Stimulated activated CD4-positive, alpha-beta T cell treated with anti-CD3 and anti-CD28 coated beads, Interleukin-15, amount 100 ng/mL, for 24 hours (primary cell): Measurements from ENCODE around the gene ADAMTS17.
A peak's percentile ranks its signal among the peaks of the same experiment; 100 is the strongest.

ENCODE experiments used
- DNase-seq: peaks from one replicate; pipeline ENCODE4 v3.0.0-alpha.2; 2020

ADAMTS17 gene

GRCh38 chr15:100167884-100168375 is 173.8 kb downstream of the ADAMTS17 start:
- DNase-seq = no peak

- no peak for DNase-seq
Measured at GRCh38 chr15:100166313-100166712, 175.5 kb downstream of the ADAMTS17 start.

GRCh38 chr15:100163961-100164360 is 177.8 kb downstream of the ADAMTS17 start:
- no peak for DNase-seq

- no peak for DNase-seq
Measured at GRCh38 chr15:100160953-100161352, 180.8 kb downstream of the ADAMTS17 start.

GRCh38 chr15:100159436-100159835 is 182.3 kb downstream of the ADAMTS17 start:
- DNase-seq = no peak

DNA sequence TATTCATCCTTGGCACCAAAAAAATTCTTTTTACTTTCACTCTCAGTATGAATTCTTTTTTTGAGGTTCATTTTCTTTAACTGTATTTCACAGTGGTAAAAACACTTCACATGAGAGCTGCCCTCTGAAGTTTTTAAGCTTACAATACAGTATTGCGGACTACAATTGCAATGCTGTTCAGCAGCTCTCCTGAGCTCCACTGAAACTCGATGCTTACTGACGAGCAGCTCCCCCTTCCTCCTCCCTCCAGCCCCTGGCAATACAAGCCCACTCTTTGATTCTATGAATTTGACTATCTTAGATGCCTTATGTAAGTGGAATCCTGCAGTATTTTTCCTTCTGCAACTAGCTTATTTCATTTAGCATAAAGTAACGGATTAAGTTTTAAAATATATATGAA is 183.4 kb downstream of the ADAMTS17 start:
- DNase-seq = no peak

DNA sequence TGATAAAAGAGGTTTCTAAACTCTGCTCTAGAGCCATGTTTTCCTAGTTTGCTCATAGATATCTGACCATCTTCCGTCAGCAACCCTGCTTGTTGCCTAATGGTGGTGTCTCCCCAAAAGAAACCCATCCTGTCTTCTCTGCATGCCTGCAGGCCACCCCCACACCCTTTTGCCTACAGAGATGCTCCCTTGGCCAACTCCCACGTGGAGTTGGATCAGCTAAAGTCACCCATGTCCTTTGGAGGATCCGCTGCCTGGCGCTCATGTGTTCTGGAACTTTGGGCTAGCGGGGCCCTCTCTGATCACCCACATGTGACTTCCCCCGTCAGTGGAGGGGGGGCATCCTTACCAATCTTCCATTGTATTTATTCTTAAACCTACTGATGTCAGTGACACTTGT is 185.6 kb downstream of the ADAMTS17 start:
- no peak for DNase-seq

GRCh38 chr15:100154338-100154737 is 187.4 kb downstream of the ADAMTS17 start:
- DNase-seq = no peak

GRCh38 chr15:100152463-100152862 is 189.3 kb downstream of the ADAMTS17 start:
- no peak for DNase-seq

- DNase-seq = no peak
Measured at GRCh38 chr15:100150906-100151305, 190.9 kb downstream of the ADAMTS17 start.

GRCh38 chr15:100147828-100148227 is 193.9 kb downstream of the ADAMTS17 start:
- DNase-seq = no peak

DNA sequence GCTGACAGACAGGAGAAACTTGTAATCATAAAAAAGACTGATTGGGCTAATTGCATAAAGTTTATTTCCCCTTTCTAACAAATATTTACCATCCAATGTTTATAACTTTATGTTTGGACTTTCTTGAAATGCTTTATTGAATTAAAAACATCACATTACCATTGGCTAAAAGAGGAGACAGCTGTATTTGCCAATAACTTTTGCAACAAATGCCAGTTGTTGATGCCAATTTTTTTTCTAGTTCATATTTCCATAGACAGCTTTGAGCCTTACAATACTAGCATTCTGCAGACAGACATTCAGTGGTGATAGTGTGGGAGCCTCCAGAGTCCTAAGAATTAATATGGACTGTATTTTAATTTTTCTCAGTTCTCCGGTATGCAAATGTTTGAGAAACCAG is 198.4 kb downstream of the ADAMTS17 start:
- no peak for DNase-seq

- no peak for DNase-seq
Measured at GRCh38 chr15:100141311-100142001, 200.3 kb downstream of the ADAMTS17 start.

GRCh38 chr15:100140527-100141308 is 201.1 kb downstream of the ADAMTS17 start:
- DNase-seq = no peak

GRCh38 chr15:100134586-100134985 is 207.2 kb downstream of the ADAMTS17 start:
- DNase-seq = no peak

DNA sequence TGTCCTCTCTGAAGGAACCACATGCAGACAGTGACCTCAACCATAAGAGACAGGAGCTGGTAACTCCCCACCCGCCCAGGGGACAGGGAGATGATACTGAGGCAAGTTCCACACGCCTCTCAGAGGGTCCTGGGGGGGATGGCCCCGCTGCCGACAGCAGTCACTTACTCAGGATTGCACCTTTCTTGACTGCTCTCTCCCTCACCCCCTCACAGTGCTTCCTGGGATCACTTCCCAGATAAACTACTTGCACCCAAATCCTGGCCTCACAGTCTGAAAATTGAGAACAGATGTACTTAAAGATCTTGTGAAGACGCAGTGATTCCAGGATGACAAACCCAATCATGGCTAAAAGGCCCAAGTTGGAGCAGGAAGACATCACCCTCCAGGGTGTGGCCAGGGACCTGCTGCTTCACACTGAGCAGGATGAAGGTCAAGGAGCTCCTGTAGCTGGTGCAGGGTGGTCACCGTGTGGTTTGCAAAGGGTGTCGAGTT is 207.6 kb downstream of the ADAMTS17 start:
- DNase-seq = no peak

DNA sequence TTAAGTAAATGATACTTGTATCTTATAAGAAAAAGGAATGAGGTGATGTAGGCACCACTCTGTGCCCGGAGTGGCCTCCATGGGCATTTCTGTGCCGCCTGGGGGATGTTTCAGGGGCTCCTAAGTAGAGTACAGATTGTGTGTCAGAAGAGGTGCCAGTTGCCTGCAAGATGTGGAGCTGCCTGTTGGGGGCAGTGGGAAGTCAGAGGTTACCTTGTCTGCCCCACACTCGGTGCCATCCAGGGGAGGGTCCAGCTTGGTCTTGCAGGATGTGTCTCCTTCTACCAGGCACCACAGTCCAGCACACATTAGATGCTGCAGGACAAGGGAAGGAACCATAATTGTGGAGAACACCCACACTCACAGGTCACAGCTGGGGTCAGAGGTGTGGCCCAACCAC is 208.8 kb downstream of the ADAMTS17 start:
- DNase-seq = no peak

DNA sequence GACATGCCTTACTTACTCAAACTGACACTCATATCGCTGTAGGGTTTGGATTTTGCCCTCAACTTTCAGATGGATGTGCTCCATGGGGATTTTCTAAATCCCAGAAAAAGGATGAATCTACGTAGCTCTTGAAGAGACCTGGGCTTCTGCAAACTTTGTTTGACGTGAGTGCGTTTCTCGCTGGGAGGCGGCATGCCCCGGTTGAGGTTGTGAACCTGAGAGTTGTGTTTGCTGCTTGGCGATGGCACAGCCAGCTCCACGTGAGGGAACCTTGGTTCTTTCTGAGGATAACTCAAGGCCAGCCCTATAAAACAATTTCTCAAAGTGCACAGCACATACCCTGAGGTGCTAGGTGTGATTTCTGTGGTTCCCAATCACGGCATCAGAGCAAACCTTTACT is 209.5 kb downstream of the ADAMTS17 start:
- no peak for DNase-seq

- DNase-seq = peak; percentile 61
Measured at GRCh38 chr15:100131321-100132224, 210.2 kb downstream of the ADAMTS17 start.

DNA sequence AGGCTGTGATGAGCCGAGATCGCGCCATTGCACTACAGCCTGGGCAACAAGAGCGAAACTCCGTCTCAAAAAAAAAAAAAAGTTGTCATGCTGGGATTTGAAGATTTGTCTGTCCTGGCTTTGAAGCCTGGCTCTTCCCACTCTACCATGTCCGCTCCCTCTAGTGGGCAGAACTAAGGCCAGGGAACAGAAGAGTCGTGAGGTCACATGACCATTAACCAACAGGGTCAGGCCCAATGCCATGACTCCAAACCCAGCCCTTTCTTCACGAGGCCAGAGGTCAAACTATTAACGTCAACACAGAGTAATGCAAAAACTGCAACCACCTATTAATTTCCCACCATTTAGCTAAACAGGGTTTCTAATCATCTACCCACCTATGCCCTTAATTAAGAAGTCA is 212.1 kb downstream of the ADAMTS17 start:
- DNase-seq = no peak

DNA sequence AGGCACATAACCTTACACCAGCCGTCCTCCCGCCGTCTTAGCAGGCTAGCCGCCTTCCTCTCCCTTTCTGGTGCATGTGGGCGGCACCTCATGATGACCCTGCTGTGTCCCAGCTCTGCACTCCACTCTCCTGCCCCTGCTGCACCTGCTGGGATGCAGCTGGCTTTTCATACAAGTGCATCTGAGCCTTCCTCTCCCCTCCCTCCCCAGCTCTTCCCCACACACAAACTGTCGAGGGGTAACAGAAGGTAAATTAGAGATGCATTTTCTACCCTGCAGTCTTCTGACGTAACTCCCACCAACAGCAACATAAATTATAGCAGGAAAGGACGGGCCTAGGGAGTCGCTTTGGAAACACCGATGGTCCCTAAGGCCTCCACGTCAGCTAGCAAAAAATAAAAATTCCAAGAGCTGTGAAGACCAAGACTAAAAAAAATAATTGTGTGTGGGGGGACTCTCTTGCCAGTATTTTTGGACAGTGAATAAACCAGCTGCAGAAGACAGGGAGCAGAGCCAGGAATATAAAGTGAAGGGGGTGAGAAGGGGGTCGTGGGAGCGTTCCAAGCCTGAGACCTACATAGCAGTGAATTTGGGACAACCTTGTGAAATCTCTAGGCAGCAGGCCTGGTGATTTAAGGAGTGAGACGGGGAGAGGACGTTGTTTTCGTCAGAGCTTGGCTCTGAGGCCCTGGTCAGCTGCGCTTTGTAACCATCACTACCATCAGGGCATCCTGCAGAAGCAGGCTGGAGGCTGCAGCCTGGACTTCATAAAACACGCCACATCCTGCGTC is 216.2 kb downstream of the ADAMTS17 start:
- DNase-seq = no peak

DNA sequence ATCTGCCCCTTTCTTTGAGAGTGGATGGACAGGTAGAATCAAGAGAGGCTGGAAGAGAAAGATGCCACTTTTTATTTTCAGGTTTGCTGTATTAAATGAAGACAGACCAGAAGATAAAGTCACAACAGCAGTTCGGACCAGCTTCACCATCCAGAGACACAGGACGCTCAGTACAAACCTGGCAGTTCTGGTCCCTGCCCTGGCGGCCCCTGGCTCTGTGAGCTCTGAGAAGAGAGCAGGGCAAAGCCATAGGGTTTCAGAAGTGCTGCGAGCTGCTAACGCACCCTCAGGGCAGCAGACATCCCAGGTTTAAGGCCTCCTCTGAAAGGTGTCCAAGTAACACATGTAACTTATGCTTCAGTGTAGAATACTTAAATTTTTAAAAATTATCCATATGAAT is 216.8 kb downstream of the ADAMTS17 start:
- no peak for DNase-seq
